Stimulated activated CD8-positive, alpha-beta memory T cell treated with anti-CD3 and anti-CD28 coated beads, Interleukin-2, amount 100 ng/mL, for 1 hour (primary cell): Measurements from ENCODE around the gene ACADS.
A peak's percentile ranks its signal among the peaks of the same experiment; 100 is the strongest.

Experiments used
- DNase-seq, 2 donors: peaks; one replicate each; pipeline ENCODE4 v3.0.0-alpha.2; 2020; ENCODE audit warnings: low read depth in 2 of 2

The ACADS gene

GRCh38 chr12:120702637-120703036, 23.0 kb upstream of the ACADS start:
- no peak for DNase-seq

GRCh38 chr12:120703311-120703942, 22.2 kb upstream of the ACADS start:
- no peak for DNase-seq

DNA sequence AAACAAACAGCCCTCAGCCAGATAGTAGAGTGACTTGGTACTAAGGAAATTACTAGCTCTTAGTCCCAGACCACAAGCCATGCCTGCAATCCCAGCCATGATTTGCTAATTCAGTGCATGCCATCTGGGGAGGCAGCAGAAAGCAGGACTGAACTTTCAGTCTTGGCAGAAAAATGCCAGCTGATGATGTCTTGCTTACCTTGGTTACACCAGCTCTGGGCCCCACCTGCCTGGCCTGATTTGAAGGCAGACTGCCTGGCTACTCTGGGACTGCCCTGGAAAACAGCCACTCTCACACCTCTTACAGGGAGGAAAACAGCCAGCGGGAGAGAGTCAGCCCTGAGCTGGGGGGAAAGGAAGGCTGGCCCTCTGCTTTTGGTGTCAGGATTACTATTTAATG, 20.0 kb upstream of the ACADS start:
- DNase-seq: no peak

DNA sequence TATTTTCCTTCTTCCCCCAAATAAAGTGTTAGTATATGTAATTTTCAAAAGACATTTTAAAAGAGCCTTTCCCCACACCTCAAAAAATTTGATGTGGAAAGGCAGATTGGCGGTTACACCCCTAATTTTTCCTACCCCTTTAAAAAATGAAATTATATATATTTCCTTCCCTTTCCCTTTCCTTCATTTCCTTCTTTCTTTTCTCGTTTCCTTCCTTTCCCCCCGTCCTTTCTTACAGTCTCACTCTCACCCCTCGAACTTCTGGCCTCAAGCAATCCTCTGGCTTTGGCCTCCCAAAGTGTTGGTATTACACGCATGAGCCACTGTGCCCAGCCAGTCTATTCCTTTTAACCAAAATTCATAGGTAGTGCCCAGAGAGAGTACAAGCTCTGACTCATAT, 19.6 kb upstream of the ACADS start:
- DNase-seq: no peak

DNA sequence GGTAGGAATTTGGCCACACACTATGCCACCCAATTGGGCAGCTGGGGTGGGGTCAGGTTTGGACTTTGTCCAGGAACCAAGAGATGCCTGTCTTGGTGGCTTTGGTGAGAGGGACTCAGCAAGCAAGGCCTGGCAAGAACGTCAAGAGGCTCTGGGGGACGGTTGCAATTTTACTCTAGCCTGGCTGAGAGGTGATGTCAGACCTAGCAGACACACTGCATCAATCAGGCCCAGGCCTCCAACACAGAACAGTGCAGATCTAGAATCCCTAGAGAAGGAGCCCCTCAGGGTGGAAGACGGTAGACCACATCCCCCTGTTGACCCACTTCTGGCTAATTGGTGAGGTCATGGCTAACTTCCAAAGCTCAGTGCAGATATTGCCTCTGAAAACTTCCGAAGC, 17.0 kb upstream of the ACADS start:
- DNase-seq: no peak

DNA sequence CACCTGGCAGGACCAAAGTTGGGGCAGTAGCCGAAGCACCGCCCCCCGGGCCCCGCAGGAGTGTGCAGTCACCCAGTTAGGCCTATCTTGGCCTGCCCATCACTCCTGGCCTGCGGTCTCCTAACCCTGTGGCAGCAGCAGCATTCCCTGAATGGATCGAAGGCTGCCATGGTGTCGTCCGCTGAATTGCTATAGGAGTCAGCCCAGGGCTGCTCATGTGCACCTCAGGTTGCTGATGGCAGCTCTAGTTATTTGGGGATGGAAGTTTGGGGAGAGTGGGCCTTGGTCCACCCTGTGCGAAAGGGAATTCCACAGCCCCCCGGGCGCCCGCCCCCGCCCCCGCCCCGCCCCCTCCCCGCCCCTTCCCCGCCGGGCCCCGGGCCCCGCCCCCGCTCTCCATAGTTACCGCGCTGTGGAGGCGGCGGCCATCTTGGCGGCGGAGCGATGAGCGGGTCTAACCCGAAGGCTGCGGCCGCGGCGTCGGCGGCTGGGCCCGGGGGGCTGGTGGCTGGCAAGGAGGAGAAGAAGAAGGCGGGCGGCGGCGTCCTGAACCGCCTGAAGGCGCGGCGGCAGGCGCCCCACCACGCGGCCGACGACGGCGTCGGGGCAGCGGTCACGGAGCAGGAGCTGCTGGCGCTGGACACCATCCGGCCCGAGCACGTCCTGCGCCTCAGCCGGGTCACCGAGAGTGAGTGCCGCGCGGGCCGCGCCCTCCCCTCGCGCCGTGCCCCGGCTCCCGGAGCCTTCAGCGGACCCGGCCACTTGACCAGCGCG, 15.4 kb upstream of the ACADS start, which contains the start of gene UNC119B:
Gene UNC119B (plus strand): TSS at position 428 of the 774 bp plus-strand sequence. CDS start 17 bp downstream, at position 445.
- peak; percentile 53 to 66 for DNase-seq

GRCh38 chr12:120710805-120711296, 14.8 kb upstream of the ACADS start:
- no peak for DNase-seq

DNA sequence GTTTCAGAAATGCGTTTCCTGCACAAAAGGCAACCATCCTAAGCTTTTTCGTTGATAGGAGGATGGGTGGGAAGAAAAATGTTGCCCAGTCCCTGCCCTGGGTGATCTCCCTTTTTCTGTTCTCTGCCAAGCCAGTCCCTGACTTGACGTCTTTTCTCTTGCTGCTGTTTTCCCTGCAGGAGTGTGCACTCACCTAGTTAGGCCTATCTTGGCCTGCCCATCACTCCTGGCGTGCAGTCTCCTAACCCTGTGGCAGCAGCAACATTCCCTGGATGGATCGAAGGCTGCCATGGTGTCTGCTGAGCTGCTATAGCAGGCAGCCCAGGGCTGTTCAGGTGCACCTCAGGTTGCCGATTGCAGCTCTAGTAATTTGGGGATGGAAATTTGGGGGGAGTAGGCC, 14.2 kb upstream of the ACADS start:
- DNase-seq: no peak

- no peak for DNase-seq
These were observed 13.0 kb upstream of the ACADS start for GRCh38 chr12:120712610-120713009.

DNA sequence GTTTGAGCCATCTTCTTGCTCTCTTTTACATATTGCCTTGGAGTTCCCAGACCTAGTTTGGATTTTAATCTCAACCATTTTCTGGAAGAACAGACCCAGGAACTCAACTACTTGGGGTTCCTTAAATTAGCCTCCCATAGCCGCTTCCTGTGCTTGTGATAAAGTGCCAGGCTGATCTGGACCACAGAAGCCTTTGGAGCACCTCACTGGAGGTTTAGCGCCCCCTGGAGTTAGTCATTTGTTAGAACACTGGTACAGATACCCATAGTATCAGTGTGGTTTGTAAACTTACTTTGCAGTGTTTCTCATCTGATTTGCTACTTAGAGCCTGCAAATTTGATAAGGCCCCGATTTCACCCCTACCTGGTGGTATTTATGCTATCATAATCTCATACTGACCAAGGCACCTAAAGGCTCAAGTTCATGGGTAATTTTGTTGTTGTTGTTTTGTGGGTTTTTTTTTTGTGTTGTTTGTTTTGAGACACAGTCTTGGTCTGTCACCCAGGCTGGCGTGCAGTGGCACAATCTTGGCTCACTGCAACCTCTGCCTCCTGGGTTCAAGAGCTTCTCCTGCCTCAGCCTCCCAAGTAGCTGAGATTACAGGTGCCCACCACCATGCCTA, 11.7 kb upstream of the ACADS start:
- DNase-seq: peak; percentile 44 to 57

DNA sequence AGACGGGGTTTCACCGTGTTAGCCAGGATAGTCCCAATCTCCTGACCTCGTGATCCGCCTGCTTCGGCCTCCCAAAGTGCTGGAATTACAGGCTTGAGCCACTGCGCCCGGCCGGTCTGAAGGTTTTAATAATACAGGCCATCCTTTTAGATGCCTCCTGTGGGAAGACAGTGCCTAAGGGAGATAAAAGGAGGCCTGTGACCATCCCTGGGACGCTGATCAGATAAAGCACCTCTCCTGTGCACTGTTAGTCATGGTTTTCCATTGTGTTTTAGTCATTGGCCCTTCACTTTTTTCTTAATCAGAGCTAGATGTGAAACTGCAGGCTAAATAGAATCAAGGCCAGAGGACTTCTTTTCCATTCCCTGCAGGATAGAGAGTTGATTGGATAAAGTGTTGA, 7.6 kb upstream of the ACADS start:
- no peak for DNase-seq

DNA sequence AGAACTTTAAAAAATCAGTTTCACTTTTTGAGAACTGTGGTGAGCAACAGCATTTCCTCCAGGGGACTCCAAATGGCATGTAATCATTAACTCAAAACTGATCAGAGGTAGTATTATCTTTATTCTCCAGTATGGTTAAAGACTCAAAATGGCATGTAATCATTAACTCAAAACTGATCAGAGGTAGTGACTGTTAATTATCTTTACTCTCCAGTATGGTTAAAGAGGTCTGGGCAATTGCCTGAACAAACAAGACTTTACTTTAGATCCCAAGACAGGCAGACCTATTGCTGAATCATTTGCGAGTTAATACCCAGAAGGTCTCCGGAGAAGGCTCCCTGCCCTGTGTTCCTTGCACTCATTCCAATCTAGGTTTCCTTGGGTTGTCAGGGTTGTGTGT, 6.6 kb upstream of the ACADS start:
- no peak for DNase-seq

DNA sequence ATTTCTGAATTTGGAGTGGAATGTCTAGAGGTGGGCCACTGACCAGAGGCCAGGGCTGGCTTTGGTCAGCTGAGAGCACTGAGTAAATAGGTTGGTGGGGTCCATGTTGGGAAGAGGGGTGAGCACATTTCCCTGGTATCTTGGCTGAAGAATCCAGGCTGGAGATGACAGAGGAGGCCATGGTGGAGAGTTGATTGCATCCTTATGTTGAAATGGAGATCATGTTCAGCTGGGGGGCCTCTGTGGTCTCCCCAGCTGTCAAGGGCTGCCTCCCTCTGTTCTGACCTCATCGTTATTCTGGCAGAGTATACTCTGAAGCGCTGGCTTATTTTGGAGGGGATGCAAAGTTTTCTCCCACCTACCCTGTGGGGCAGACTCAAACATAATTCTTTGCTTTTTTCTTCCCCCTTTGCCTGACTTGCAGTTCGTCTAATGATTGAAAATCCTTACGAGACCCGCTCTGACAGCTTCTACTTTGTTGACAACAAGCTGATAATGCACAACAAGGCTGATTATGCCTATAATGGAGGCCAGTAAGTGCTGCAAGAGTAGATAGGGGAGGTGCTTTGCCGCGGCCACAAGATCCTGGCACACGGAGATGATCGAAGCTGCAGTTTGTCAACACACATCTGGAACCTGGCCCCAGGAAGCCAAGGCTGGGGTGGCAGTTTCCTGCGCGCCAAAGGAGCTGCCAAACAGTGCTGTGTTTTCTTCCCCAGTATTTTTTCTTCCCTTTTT, 6.0 kb upstream of the ACADS start:
- DNase-seq: no peak

DNA sequence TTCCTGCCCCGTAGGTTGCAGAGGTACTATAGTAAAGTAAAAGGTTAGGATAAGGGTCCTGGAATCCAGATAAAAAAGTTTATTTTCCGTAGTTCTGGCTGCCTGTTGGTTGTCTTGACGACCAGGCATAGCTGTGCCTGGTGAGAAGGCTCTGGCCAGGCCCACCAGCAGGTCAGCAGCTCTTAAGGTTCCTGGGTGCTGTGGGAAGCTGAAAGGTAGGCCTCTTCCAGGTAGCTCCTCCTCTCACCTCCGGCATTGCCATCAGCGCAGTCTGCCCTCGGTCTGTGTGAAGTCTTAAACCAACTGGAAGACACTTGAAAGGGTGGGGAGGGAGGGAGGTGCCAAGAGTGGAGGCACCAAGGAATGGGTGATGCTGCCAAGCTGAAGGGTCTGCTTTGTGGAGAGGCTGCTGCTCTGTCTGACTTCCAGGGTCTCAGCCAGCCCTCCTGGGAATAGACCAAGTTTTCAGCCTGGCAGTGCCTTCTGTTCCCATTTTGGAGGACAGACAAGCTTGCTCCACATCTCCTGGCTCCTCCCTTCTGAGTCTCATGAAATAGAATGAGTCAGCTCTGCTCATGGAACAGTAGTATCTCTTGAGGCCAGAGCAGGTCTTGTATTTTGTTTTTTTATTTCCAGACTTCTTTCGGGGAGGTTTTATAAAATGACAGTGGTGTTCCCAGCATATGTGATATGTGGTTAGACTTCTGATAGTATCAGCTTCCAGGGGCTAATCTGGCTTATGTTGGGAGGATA, 5.2 kb upstream of the ACADS start:
- no peak for DNase-seq

DNA sequence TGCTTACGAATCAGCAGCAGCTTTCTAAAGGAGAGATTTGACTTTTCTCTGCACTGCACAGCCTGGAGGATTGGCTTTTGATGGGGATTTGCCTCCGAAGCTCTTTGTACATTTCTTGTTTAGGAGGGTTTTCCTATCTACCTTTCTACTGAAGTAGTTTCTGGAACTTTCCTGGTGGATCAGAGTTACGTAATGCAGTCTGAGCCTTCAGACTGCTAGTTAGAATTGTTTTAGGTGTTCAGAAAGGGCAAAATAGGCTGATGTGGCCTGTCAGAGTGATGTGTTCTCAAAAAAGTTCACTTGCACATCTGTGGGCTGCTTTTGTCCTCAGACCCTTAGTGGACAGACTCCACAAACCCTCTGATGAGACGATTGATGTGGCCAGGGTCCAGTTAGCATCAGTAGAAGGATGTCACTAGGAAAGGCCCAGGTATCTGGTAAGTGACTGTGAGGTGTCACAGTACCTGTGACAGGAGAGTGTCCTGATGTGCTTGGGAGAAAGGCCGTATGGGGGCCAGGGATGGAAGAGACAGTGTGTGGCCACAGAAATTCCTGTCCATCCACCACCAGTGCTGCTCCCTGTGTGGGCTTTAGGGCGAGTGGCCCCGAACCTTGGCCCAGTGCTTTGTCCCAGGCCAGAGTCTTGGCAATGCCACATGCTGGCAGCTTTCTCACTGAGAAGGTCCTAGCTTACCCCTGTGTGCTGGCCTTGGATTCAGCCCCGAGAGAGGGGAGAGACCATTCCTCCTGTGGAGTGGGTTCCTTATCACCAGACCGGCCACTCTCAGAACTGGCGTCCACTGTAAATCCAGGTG, 4.4 kb upstream of the ACADS start:
- no peak for DNase-seq

DNA sequence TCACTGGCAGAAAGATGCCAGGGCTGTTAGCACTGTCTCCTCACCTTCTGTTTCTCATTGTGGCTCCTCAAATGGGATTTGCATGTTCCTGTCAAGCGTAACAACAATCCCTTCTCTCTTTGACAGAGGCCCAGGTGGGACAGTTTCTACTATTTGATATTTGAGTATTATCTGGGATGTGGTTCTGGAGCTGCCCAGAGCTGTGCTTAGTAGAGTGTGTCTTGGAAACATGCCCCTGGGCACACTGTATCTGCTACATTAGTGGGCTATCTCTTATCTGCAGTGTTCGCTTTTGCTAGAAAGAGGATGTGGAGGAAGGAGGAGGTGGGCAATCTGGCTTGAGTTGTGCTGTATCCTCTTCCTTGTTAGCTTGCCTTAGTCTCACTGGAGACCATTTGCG, 3.8 kb upstream of the ACADS start:
- no peak for DNase-seq

- no peak for DNase-seq
These were observed 2.8 kb upstream of the ACADS start for GRCh38 chr12:120722784-120723183.

GRCh38 chr12:120724720-120725119, 906 bp upstream of the ACADS start:
- DNase-seq: no peak

DNA sequence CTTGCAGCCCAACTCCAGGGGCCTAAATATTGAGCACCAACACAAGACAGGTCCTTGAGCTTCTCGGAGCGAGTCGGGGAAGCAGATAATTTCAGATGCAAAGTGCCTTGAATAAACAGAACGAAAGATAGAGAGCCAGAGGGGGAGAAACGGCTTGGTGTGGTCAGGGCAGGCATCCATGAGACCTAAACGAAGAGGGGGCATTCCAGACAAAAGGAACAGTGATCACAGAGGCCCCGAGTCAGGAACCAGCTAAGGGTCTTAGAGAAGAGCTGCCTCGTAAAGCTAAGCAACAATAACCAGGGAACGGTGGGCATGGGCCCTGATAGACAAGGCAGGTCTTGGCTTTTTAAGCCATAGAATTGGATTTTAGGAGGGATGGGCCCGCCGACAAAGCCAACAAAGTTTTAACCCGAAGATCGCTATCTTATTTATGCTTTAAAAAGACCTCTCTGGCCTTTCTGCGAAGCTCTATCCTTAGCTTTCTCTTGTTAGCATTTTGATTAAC, 421 bp upstream of the ACADS start:
- DNase-seq: no peak

GRCh38 chr12:120726510-120726793, 826 bp downstream of the ACADS start:
- DNase-seq: no peak

DNA sequence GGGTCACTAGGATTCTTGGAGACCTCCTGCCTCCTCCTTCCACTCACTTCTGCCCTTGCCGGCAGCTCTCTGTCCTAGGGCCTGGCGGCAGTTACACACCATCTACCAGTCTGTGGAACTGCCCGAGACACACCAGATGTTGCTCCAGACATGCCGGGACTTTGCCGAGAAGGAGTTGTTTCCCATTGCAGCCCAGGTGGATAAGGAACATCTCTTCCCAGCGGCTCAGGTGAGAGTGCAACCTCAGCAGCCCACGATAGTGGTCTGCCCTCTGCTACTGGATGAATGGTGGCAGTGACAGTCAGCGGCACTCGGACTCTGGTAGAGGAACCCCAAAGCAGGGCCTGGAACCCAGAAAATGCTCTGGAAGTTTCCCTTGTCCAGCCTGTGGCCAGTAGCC, 1.3 kb downstream of the ACADS start:
- no peak for DNase-seq
